Measurements from ENCODE around the gene KLHL42. TPM values are rescaled to one million over a fixed set of nuclear protein-coding genes. Genes with fewer than 3 reads are reported as not detected.
"Not testable (repeated sequence)": the region's sequence is repeated elsewhere in the genome, so short reads cannot be mapped to it uniquely, and the experiment has no call there.

Gene KLHL42, protein sequence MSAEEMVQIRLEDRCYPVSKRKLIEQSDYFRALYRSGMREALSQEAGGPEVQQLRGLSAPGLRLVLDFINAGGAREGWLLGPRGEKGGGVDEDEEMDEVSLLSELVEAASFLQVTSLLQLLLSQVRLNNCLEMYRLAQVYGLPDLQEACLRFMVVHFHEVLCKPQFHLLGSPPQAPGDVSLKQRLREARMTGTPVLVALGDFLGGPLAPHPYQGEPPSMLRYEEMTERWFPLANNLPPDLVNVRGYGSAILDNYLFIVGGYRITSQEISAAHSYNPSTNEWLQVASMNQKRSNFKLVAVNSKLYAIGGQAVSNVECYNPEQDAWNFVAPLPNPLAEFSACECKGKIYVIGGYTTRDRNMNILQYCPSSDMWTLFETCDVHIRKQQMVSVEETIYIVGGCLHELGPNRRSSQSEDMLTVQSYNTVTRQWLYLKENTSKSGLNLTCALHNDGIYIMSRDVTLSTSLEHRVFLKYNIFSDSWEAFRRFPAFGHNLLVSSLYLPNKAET
- total RNA-seq = 21.3 and 22.7 TPM in 2 replicates

DNA sequence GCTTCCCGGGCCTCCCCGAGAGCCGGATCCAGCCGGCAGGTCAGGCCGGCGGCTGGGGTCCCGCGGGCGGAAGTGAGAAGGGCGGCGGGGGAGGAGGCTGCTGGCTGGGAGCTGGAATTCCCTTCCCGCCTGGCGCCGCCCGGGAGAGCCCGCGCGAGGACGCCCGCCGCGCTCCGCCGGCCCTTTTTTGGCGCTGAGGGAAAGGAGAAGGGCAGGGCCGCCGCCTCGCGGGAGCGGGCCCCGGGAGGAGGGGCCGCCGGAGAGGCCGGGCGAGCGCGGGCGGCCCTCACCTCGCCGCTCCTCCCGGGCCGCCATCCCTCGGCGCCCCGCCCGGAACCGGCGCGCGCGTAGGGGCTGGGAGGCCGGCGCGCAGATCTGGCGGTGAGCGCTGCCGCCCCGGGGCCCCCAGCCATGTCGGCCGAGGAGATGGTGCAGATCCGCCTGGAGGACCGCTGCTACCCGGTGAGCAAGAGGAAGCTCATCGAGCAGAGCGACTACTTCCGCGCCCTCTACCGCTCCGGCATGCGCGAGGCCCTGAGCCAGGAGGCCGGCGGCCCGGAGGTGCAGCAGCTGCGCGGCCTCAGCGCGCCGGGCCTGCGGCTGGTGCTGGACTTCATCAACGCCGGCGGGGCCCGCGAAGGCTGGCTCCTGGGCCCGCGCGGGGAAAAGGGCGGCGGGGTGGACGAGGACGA lies at the start of gene KLHL42, which contains the start of gene MANSC4:
Gene KLHL42 (plus strand): TSS at position 314 of the 692 bp plus-strand sequence. CDS start 98 bp downstream, at position 412.
Gene MANSC4 (minus strand): TSS at position 317 of the 692 bp plus-strand sequence. CDS start 8,960 bp downstream, outside the sequence.
- Histone ChIP-seq H3K36me3 (ENCODE audit: control insufficient read depth, insufficient read depth, low read length) (peaks cover 1% of the 10 kb centered on the region), H3K27me3 (ENCODE audit: control insufficient read depth, insufficient read depth, low read length) (no peaks in the 10 kb centered on the region), H3K4me3 (ENCODE audit: low read depth, low read length) (peak within 1 kb of the TSS; percentile 57)
- FAIRE-seq = no peak
- peak; percentile 49 for DNase-seq (ENCODE audit: low read depth)
- TF ChIP-seq, protein P1, sequence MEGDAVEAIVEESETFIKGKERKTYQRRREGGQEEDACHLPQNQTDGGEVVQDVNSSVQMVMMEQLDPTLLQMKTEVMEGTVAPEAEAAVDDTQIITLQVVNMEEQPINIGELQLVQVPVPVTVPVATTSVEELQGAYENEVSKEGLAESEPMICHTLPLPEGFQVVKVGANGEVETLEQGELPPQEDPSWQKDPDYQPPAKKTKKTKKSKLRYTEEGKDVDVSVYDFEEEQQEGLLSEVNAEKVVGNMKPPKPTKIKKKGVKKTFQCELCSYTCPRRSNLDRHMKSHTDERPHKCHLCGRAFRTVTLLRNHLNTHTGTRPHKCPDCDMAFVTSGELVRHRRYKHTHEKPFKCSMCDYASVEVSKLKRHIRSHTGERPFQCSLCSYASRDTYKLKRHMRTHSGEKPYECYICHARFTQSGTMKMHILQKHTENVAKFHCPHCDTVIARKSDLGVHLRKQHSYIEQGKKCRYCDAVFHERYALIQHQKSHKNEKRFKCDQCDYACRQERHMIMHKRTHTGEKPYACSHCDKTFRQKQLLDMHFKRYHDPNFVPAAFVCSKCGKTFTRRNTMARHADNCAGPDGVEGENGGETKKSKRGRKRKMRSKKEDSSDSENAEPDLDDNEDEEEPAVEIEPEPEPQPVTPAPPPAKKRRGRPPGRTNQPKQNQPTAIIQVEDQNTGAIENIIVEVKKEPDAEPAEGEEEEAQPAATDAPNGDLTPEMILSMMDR (IDR thresholded peaks at IDR 0.05; ENCODE audit: insufficient read depth, low read length, severe bottlenecking) = peak; percentile 15

DNA sequence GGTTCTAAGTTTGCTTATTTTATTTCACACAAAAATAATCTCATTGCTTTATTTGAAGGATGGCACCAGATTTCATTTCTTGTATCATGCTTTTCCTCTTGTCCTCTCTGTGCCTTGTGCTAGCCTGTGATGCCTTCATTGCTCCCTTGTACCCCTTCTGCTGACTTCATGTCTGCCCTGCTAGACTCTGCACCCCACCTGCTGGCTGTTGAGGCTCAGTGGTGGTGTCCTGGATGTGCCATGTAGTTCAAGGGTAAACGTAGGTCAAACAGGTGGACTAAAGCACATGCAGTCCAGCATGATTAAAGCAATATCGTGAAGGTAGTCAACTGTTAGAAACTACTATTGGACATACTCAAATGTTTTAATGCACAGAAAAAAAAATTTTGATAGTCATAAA lies 47.8 kb upstream of the KLHL42 start:
- Histone ChIP-seq H3K36me3 (ENCODE audit: control insufficient read depth, insufficient read depth, low read length) (peaks cover 2% of the 10 kb centered on the region), H3K4me3 (ENCODE audit: low read depth, low read length) (no peak overlapping the region), H3K27me3 (ENCODE audit: control insufficient read depth, insufficient read depth, low read length) (no peaks in the 10 kb centered on the region)
- FAIRE-seq (no peak), DNase-seq (ENCODE audit: low read depth) (no peak)
- TF ChIP-seq, protein P1 (IDR thresholded peaks at IDR 0.05; ENCODE audit: insufficient read depth, low read length, severe bottlenecking) = peak; percentile 31

DNA sequence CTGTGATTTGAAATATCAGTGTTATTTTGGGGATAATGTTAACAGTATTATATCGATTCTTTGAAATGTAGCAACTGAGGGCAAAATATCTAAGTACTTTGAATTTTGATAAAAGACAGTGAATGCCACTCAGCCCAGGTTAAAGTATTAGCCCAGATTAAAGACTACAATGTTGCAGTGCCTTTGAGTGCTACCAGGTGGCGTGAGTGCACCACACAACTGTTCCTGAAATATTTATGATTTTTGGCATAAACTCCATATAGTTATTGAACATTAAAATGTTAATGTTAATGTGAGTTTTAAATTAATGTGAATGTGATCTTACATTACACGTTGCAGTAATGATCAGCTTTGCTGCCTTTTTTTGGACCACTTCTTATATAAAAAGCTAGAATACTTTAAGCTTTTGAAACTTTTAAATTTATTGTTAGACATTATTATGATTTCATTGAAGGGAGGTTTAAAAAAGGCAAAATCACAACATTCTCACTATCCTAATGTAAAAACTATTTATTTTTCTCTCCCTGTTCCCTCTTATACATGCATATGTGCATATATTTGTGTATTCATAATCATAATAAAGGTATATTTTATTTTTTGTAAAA lies 46.9 kb upstream of the KLHL42 start:
- TF ChIP-seq, protein P1 (IDR thresholded peaks at IDR 0.05; ENCODE audit: insufficient read depth, low read length, severe bottlenecking) = peak; percentile 75
- H3K36me3 ChIP-seq (ENCODE audit: control insufficient read depth, insufficient read depth, low read length) = peaks cover 2% of the 10 kb centered on the region
- peak; percentile 35 for DNase-seq (ENCODE audit: low read depth)
- H3K4me3 ChIP-seq (ENCODE audit: low read depth, low read length) = no peak overlapping the region
- no peaks in the 10 kb centered on the region for H3K27me3 ChIP-seq (ENCODE audit: control insufficient read depth, insufficient read depth, low read length)
- FAIRE-seq = no peak

DNA sequence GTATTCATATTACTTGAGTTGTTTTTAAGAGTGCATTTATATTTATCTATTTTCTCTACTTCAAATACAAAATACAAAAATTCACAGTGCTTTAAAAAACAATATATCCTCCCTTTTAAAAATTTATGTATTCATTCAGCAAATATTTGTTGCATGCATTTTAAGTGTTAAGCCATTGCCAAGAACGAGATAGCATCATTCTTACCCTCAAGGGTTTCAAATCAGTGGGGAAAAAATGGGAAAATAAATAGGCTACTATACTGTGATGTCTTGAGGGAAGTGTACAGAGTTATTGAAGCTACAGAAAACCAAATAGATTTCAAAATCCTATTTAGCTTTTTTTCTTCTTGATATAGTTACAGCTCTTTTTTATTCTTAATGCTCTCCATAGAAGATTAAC lies 46.2 kb upstream of the KLHL42 start:
- DNase-seq (ENCODE audit: low read depth) (no peak), FAIRE-seq (no peak)
- Histone ChIP-seq H3K4me3 (ENCODE audit: low read depth, low read length) (no peak overlapping the region), H3K36me3 (ENCODE audit: control insufficient read depth, insufficient read depth, low read length) (peaks cover 2% of the 10 kb centered on the region), H3K27me3 (ENCODE audit: control insufficient read depth, insufficient read depth, low read length) (no peaks in the 10 kb centered on the region)
- TF ChIP-seq, protein P1 (IDR thresholded peaks at IDR 0.05; ENCODE audit: insufficient read depth, low read length, severe bottlenecking) = no peak

DNA sequence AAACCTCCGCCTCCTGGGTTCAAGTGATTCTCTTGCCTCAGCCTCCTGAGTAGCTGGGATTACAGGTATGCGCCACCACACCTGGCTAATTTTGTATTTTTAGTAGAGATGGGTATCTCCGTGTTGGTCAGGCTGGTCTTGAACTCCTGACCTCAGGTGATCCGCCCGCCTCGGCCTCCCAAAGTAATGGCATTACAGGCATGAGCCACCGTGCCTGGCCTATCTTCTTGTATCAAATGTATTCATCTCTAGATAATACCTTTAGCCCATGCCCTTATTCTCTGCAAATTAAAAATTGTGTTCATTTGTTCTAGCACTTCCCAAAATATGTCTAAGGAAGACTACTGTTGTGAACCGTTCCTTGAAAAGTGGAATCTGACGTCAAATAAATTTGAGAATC lies 45.7 kb upstream of the KLHL42 start:
- not testable (repeated sequence) for H3K36me3 ChIP-seq (ENCODE audit: control insufficient read depth, insufficient read depth, low read length); H3K4me3 ChIP-seq (ENCODE audit: low read depth, low read length); DNase-seq (ENCODE audit: low read depth); H3K27me3 ChIP-seq (ENCODE audit: control insufficient read depth, insufficient read depth, low read length); FAIRE-seq

DNA sequence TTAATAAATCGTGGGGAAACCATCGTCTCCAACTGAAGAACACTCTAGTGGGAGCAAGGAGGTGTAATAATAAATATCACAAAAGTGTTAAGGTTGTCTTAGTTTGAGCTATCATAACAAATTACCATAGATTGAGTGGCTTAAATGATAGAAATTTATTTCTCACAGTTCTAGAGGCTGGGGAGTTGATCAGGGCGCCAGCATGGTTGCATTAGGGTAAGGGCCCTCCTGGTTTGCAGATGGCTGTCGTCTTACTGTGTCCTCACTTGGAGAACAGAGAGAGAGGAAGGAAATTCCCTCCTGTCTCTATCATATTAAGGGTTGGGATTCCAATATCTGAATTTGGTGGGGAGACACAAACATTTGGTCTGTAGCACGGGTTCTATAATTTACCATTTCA lies 36.4 kb upstream of the KLHL42 start:
- TF ChIP-seq, protein P1 (IDR thresholded peaks at IDR 0.05; ENCODE audit: insufficient read depth, low read length, severe bottlenecking) = no peak
- DNase-seq (ENCODE audit: low read depth) (no peak), FAIRE-seq (no peak)
- Histone ChIP-seq H3K36me3 (ENCODE audit: control insufficient read depth, insufficient read depth, low read length) (no peaks in the 10 kb centered on the region), H3K4me3 (ENCODE audit: low read depth, low read length) (no peak overlapping the region), H3K27me3 (ENCODE audit: control insufficient read depth, insufficient read depth, low read length) (no peaks in the 10 kb centered on the region)

DNA sequence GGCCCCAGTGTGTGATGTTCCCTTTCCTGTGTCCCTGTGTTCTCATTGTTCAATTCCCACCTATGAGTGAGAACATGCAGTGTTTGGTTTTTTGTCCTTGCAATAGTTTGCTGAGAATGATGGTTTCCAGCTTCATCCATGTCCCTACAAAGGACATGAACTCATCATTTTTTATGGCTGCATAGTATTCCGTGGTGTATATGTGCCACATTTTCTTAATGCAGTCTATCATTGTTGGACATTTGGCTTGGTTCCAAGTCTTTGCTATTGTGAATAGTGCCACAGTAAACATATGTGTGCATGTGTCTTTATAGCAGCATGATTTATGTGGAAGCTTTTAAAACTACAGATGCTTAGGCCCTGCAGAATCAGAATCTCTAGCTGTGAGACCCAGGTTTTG lies 34.3 kb upstream of the KLHL42 start:
- FAIRE-seq; H3K4me3 ChIP-seq (ENCODE audit: low read depth, low read length); H3K36me3 ChIP-seq (ENCODE audit: control insufficient read depth, insufficient read depth, low read length); H3K27me3 ChIP-seq (ENCODE audit: control insufficient read depth, insufficient read depth, low read length); DNase-seq (ENCODE audit: low read depth): not testable (repeated sequence)
